ENCODE data around the gene THSD7B. TPM values are rescaled to one million over a fixed set of nuclear protein-coding genes. Genes with fewer than 3 reads are reported as not detected.

The THSD7B gene
- total and polyA plus RNA-seq, 2 of the 8 experiments (the other 6 are each of a cell fraction or from before 2014, with no cell fraction given), result 0.60 to 2.9 TPM

GRCh38 chr2:137091704-137092103 lies 326.4 kb downstream of the THSD7B start:
- no peak overlapping the region for H3K27ac ChIP-seq (ENCODE audit: low read depth, low read length)
- WGBS, 2 experiments (ENCODE audit: extremely low coverage in 1 of 2, insufficient coverage in 1 of 2, insufficient read length in 1 of 2, insufficient replicate concordance in 2 of 2, low coverage in 1 of 2, low lambda C conversion rate in 2 of 2, missing lambda C conversion rate in 1 of 2), result 84% methylated on average over 3 of the region's 3 CpGs; no CpG with 5 or more reads in 1 of the 2 experiments
- H2BK15ac ChIP-seq (ENCODE audit: low read length), result no peak overlapping the region
- no peak overlapping the region for H3K23ac ChIP-seq (ENCODE audit: insufficient read length)
- no peak overlapping the region for H2BK20ac ChIP-seq (ENCODE audit: low read length)
- no peak overlapping the region for H2AK5ac ChIP-seq (ENCODE audit: low read depth, low read length)
- FAIRE-seq (no peak), DNase-seq (ENCODE audit: low read depth in 1 of 2, low spot score in 2 of 2) (no peak)
- H3K27me3 ChIP-seq (replicated peaks in 1 of 4; ENCODE audit: control insufficient read depth in 3 of 4, extremely low read depth in 1 of 4, insufficient read depth in 3 of 4, low read length in 3 of 4), result no peaks in the 10 kb centered on the region
- no peak overlapping the region for H3K18ac ChIP-seq (ENCODE audit: extremely low read depth, low read length)
- H4K8ac ChIP-seq (ENCODE audit: extremely low read depth, insufficient read depth, low read length), result no peak overlapping the region
- no peaks in the 10 kb centered on the region for H3K79me2 ChIP-seq (ENCODE audit: control insufficient read depth in 1 of 2, insufficient read depth in 2 of 2, low read length in 2 of 2)
- H3K14ac ChIP-seq (ENCODE audit: insufficient read length), result no peak overlapping the region
- ChIA-PET POLR2A (ENCODE audit: partially characterized antibody) (no interaction called here), CTCF (ENCODE audit: partially characterized antibody) (no interaction called here)
- H2BK12ac ChIP-seq (ENCODE audit: low read depth, low read length), result no peak overlapping the region
- H3K4me2 ChIP-seq (ENCODE audit: insufficient read depth in 1 of 2, low read depth in 2 of 2, low read length in 2 of 2), result no peak overlapping the region
- H3K4me1 ChIP-seq (replicated peaks in 1 of 4; ENCODE audit: control insufficient read depth in 3 of 4, insufficient read depth in 4 of 4, low read length in 3 of 4), result no peaks in the 10 kb centered on the region
- no peak overlapping the region for H3K4me3 ChIP-seq (ENCODE audit: extremely low read depth in 1 of 4, insufficient read depth in 2 of 4, low read depth in 3 of 4, low read length in 4 of 4)
- no peaks in the 10 kb centered on the region for H3K79me1 ChIP-seq (ENCODE audit: low read depth, low read length)
- H3K9ac ChIP-seq (replicated peaks in 1 of 4; ENCODE audit: extremely low read depth in 1 of 4, low read depth in 3 of 4, low read length in 3 of 4), result no peak overlapping the region
- no peak overlapping the region for H2BK5ac ChIP-seq (ENCODE audit: low read depth, low read length)
- no peak overlapping the region for H4K5ac ChIP-seq (ENCODE audit: insufficient read length, low read depth, low read length)
- no peak overlapping the region for H2BK120ac ChIP-seq (replicated peaks; ENCODE audit: low read depth, low read length)
- TF ChIP-seq, protein P1, sequence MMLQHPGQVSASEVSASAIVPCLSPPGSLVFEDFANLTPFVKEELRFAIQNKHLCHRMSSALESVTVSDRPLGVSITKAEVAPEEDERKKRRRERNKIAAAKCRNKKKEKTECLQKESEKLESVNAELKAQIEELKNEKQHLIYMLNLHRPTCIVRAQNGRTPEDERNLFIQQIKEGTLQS (IDR thresholded peaks at IDR 0.05; ENCODE audit: insufficient read depth, low read depth, low read length), result no peak
- TF ChIP-seq KDM4A (IDR thresholded peaks at IDR 0.05; ENCODE audit: low read depth, low read length, severe bottlenecking) (no peak), E2F6 (IDR thresholded peaks at IDR 0.05) (no peak), RAD21 (IDR thresholded peaks at IDR 0.05 in 1 of 2, conservative IDR thresholded peaks at IDR 0.05 in 1 of 2; ENCODE audit: low read depth in 2 of 2, low read length in 2 of 2) (no peak), PHF8 (conservative IDR thresholded peaks at IDR 0.05; ENCODE audit: low read depth, low read length) (no peak), NRF1 (IDR thresholded peaks at IDR 0.05; ENCODE audit: low read depth, low read length) (no peak), CEBPB (IDR thresholded peaks at IDR 0.05; ENCODE audit: low read depth, low read length) (peak; percentile 81), RFX5 (IDR thresholded peaks at IDR 0.05; ENCODE audit: borderline replicate concordance, low read depth, low read length) (0 out of 2 replicates have a peak, but pooled peaks have one; percentile 25), KDM5A (IDR thresholded peaks at IDR 0.05; ENCODE audit: low read length) (no peak), SRF (IDR thresholded peaks at IDR 0.05; ENCODE audit: low read depth, low read length) (no peak)
- H3K9me3 ChIP-seq (ENCODE audit: insufficient read depth in 2 of 2, low read depth in 1 of 2, low read length in 1 of 2), result no peaks in the 10 kb centered on the region
- H3K4ac ChIP-seq (replicated peaks; ENCODE audit: insufficient read length, low read depth, low read length), result no peak overlapping the region
- no peaks in the 10 kb centered on the region for H4K20me1 ChIP-seq (replicated peaks in 1 of 2; ENCODE audit: control insufficient read depth in 1 of 2, insufficient read depth in 2 of 2, low read length in 2 of 2)
- H2AFZ ChIP-seq (ENCODE audit: low read length), result no peak overlapping the region
- no peak overlapping the region for H4K91ac ChIP-seq (replicated peaks; ENCODE audit: insufficient read length, low read length)
- H3K36me3 ChIP-seq (ENCODE audit: control insufficient read depth in 2 of 4, insufficient read depth in 4 of 4, low read length in 3 of 4), result no peaks in the 10 kb centered on the region
- H3K23me2 ChIP-seq (ENCODE audit: low read depth, low read length), result no peaks in the 10 kb centered on the region
- no peak overlapping the region for H3K56ac ChIP-seq (replicated peaks; ENCODE audit: insufficient read length, low read depth, low read length)
